ENCODE data around the gene TADA2A.

The TADA2A gene, protein sequence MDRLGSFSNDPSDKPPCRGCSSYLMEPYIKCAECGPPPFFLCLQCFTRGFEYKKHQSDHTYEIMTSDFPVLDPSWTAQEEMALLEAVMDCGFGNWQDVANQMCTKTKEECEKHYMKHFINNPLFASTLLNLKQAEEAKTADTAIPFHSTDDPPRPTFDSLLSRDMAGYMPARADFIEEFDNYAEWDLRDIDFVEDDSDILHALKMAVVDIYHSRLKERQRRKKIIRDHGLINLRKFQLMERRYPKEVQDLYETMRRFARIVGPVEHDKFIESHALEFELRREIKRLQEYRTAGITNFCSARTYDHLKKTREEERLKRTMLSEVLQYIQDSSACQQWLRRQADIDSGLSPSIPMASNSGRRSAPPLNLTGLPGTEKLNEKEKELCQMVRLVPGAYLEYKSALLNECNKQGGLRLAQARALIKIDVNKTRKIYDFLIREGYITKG

DNA sequence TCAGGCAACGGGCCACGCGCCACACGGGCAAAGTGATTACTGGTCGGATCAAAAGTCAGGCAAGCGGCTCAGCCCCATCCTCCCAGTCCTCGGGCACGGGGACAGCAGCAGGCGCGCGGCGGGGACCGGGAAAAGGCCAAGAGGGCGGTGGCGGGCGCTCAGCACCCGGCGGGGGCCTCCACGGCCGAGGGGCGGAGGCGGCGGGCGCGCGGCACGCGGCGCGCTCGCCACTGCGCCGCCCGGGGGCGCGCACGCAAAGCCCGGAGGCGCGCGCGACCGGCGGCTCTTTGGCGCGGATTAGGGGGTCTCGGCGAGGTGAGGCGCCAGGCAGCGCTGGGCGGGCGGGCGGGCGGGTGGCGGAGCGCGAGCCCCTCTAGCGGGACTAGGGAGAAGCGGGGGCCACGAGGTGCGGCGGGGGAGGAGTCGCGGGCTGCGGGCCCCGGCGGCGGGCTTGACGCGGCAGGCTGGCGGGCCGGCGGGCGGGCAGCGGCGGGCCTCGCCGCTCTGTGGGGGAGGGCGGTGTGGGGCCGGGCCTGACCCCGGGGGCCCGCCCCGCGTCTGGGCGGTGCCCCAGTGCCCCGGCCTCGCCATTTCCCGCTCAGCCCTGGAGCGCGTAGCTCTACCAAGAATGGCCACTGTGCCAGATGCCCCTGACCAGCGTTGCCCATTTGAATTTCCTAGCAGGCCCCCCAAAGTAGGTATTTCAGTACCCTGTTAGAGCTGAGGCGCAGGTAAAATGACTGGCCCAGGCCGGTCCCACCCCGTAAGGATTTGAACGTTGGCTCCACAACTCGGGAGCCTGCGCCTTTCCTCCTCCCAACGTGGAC lies at the start of gene TADA2A, which contains the start of gene ACACA:
TADA2A (plus strand) TSS at position 252 of the 827 bp plus-strand sequence. CDS start 4,480 bp downstream, outside the sequence.
ACACA (minus strand) TSS at position 202 of the 827 bp plus-strand sequence. CDS start 537 bp downstream, outside the sequence.
- DNase-seq, result peak; percentile 70

DNA sequence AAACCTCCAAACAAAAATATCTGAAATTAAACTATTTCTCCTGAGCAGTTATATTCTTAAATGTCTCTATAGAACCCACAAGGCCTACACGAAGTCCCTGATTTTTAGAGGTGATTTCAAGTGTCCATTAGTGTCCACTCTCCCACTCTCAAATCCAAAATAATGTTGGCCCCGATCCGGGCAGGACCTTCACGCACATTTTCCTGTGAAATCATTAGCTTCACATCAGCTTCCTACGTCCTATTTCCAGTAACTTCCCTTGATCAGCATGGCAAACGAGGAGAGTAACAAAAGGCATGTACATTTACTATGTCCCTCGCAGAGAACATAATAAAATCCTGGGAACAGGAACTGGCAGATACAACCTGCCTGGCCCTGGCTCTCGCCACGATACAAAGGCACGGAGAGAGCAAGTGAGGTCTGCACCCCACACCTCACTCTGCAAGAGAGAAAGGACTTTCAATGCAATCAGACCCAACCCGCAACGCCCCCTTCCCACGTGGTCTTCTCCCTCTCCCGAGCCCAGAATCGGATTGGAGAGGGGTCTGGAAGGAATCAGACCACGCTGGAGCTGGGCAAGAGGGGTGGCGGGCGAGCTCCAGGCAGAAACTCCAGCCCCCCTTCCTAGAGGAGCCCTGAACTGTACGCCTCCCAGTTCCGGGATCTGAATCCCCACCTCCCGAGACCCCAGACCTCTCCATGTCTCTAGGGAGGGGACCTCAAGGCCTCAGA lies 48.4 kb upstream of the TADA2A start:
- DNase-seq, result peak; percentile 38

DNA sequence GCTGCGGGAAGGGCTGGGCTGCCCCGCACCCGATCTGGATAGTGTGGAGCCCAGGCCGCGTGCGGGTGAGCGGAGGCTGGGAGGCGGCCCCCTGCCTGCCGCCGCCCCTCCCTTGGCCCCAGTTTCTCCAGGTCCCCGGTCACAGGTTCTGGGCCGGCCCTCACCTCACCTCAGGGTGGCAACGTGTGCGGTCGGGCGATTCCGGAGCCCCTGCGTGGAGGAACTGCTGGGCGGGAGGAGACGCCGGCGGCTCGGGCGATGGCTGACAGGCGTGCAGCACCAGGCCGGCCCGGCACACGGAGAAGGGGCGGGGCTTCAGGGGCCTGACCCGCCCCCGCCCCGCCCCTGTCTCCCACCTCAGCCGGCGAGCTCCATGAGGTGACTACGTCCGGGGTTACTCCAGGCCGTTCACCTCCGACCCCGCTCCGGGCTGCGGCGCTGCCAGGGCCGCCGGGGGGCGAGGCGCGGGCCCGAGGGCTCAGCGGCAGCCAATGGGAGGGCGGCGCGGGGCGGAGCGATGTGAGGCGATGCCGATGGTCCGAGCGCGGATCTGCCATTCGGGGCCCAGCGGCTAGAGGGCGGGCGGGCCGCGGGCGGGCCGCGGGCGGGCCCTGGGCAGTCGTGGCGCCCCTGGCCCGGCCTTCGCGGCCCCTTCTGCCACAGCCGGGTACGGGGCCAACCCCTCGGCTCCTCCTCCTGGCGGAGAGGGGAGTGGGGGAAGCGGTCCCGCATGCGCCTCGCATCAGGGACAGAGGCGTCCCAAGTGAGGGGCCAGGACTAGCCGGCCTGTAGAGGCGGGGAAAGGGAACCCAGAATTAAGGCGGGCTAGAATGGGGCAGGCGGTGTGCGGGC lies 47.6 kb upstream of the TADA2A start:
- peak; percentile 85 for DNase-seq

DNA sequence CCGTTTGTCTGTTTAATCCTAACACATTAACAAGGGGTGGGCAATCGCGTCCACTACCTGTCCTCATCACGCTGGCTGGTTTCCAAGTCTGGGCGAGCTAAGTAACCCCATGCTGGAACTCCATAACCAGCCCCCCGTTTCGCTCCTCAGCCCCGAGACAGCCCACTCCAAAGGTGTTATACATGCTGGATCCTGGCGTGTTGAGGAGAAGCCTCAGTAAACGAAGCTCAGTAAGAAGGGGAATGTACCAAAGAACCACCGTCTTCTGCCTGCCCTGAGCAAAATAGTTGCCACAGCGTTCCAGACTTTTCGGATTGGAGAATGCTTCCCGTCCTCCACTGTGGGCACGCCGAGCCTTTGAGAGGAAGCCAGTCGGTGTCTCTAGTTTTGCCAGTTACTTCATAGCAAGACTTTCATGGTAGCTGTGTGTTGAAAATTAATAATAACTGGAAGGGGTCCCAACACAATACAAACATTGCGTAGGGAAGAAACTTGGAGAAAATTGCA lies 47.0 kb upstream of the TADA2A start:
- no peak for DNase-seq

DNA sequence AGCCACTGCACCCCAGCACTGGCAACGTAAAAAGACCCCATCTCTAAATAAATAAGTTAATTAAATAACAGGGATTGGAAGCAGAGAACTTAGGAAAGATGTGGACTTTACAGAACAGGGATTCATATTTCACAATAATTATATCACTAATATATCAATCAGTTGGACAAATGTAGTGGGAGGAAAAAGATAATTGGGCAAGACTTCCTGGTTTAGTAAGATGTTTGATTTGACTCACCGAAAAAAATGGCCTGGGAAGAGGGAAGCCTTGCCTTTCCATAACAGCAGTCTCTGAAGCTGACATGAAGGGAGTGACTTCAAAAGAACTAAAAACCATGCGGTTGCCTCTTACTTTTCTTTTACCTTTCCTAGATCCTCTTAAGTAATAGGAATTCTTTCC lies 46.1 kb upstream of the TADA2A start:
- DNase-seq, result no peak

DNA sequence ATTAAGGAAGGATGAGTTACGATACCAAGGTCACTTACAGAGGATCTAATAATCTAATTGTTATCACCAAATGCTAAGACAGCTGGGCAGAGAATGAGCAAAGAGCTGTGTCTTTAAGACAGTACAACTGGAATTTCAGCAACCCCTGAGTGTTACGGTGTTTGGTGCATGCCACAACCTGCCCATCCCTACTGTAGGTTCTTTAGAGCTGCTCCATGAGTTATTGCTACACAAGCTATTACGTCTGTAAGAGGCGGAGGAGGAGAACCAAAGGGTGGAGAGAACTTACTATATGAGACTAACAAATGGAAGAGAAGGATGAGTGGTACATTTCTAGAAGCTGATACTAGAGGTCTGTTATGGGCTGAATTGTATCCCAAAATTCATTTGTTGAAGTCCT lies 45.1 kb upstream of the TADA2A start:
- no peak for DNase-seq

DNA sequence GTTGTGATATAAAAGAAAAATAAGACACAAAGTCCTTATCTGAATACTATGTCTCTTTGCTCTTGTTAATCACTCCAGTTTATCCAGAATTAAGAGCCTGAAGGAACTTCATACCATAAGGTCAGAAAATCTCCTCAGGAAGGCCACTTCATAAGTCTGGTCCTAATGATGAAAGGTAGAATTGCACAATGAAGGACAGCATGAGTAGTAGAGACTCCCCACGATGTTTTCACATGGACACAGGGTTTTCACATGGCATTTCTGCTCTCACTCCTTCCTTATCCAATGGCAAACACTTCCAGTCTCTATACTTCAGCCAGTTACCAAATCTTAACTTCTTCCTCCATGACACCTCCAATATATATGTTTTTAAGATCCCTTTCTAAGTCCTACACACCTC lies 41.1 kb upstream of the TADA2A start:
- no peak for DNase-seq

DNA sequence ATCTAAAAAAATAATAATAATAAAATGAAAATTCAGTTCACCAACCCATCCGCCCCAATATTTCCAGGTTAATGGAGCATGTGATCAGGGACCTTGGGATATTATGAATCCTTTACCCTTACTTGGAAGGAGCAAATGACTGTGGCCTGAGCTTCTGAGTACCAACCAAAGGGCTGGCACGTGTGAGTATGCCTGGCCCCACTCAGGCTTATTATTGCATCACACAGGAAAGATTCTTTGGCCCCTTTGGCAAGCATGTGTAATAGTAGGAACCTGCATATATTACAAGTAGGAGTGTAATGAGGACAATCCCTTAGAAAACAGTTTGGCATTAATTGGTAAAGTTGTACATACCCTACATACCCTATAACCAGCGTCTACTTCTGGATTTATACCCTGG lies 38.1 kb upstream of the TADA2A start:
- no peak for DNase-seq

DNA sequence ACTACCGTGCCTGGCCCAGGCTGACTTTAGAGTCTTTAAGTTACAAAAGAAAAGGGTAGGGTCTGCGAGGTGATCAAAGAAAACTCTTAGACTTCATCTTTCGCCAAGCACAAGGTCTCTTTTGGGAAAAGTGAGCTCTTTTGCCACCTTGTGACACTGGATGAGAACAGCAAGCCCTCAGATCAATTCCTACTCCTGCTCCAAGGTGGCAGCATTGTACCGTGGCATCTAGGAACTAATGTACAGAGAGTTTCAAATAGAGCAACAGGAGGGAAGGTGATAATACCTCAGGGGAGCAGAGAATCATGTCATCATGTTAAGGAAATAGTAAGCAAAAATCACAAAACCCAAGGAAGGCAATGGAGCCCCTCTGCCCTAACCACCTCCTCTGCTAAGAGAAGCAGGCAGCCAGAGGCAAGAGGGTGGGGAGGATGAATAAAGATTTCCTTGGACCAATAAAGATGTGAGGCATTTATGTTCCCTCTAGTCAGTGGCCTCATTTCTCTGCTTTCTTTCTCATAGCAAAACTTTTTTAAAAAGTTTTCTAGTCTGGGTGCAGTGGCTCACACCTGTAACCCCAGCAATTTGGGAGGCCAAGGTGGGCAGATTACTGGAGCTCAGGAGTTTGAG lies 33.0 kb upstream of the TADA2A start:
- no peak for DNase-seq

DNA sequence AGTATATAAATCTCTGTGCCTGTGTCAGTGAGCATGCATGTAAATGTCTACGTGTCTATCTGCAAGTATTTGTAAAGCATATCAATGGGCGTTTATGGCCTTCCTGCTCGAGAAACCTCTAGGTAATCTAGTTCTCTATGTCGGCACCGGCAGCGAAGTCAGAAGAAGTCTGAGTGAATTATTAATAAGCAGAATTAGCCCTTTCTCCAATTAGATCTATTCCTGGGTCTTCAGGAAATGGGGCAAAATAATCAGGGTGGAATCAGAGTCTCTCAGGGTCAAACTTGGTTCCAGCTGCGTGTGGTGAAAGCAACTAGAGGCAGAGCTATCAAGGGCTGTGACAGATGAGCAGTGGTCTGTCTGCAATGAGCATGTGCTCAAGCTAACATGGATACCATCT lies 31.0 kb upstream of the TADA2A start, which contains the start of gene C17orf78:
C17orf78 (plus strand) TSS at position 280 of the 400 bp plus-strand sequence; CDS start at position 388, 108 bp downstream.
- no peak for DNase-seq

DNA sequence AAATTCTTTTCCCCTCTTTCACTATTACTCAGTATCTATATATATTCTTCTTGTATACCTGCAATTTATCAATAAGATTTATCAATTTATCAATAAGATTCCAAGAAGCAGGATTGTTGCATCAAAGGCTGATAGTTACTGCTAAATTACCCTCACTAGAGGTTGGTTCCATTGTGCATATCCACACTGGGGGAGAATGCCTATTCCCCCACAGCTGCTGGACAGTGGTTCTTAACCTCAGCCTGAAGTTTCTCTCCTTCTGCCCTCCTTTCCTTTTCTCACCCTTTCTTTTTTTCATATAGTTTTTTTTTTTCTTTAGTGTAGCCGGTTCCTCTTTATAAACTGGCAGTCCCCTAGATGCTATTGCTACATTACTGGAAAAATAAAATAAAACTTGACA lies 24.6 kb upstream of the TADA2A start:
- no peak for DNase-seq

DNA sequence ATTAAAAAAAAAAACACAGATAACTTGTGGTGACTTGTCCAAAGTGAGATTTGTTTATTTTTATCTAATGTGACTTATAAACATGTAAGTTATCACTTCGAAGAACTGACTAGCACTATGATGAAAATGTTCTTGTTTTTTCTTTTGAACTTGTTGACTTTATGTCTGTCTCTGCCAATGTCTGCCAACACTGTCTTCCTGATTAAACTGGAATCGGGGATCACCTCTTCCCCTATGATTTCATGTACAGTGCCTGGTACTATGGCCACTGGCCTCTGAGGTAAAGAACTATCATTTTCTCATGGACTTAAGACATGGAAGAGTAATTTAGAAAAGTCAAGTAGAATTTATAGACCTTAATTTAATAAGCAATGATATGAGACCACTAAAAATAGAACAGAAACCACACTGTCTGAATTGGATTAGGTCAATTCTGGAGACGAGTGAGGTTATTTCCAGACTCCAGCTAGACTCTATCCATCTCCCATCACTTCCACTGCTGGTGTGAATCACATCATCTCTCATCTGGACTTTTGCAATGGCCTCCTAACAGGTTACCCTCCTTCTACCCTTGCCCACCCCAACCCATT lies 22.0 kb upstream of the TADA2A start:
- no peak for DNase-seq

DNA sequence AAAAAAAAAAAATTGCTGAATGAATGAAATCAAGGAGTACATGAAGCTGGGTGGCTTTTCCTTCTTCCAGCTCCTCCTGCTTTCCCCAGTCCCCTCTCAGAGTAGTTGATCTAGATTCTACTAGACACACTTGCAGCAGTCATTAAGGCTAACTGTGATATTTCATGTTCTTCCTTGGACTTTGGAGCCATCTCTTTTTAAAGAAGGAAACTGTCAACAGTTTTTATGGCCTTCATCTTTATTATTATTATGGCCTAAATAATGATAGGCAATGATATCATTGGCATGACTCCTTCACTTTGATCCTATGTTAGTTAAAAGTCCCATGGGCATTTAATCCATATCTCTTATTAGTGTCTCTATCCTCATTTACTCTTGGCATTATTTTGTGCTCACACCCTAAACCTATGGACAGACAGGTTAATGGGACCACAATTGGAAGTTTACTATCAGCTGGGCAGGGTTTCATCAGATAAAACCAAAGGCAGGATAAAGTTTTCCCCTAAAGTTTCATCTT lies 21.2 kb upstream of the TADA2A start:
- no peak for DNase-seq

DNA sequence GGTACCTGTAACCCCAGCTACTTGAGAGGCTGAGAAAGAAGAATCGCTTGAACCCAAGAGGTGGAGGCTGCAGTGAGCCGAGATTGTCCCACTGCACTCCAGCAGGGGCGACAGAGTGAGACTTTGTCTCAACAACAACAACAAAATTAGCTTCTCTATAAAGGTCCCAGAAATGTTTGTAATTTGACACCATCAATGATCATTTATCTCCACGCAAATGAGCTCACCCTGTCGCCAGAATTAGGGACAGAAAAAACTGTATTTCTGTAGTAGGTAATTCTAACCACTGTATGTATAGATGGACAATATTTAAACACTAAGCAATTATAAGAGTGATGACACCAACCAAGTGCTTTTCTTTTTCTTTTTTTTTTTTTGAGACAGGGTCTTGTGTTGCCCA lies 20.2 kb upstream of the TADA2A start:
- no peak for DNase-seq

DNA sequence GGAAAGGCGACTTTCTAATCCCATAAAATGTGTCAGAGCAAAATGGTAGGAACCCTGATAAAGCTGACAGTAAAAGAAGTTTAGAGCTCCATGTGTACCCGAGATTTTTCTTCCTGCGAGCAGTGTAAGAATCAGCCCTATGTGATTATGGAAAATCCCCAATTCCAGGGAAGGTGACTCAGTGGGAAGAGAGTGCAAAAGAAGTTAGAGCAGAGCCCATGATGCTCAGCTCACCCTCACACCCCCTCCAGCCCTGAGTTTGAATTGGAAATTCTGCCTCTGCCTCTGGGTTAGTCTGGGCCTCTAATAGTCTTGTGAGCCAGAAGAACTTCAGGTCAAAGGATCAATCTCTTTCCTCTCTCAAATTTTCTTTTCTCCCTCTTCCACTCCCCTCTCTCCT lies 18.4 kb upstream of the TADA2A start:
- DNase-seq, result no peak

DNA sequence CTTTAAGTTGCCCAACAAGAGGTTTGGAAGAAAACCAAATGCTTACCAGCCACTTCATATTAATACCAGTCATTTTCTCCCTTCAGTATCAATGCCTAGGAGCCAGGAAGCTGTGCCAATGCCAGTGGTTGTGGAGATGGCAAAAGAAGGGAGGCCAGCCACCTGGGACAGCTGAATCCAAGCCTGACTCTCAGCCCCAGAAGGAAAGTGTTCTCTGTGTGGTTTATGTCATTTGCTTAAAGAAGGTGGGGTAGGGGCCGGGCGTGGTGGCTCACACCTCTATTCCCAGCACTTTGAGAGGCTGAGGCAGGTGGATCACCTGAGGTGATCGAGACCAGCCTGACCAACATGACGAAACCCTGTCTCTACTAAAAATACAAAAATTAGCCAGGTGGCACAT lies 17.5 kb upstream of the TADA2A start:
- no peak for DNase-seq

DNA sequence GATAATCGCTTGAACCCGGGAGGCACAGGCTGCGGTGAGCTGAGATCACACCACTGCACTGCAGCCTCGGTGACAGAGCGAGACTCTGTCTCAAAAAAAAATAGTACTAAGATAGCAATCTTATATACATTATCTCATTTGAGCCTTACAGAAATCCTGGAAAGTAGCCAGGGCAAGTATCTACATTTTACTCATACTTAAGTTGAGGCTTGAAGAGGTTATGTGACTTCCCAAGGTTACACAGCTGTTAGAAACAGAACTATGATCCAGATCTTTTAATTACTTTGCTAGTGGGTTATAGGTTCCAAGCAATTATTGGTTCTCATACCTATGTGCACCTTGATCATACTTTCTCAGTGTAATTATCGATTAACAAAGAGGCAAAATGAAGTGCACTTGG lies 15.5 kb upstream of the TADA2A start:
- DNase-seq, result no peak

DNA sequence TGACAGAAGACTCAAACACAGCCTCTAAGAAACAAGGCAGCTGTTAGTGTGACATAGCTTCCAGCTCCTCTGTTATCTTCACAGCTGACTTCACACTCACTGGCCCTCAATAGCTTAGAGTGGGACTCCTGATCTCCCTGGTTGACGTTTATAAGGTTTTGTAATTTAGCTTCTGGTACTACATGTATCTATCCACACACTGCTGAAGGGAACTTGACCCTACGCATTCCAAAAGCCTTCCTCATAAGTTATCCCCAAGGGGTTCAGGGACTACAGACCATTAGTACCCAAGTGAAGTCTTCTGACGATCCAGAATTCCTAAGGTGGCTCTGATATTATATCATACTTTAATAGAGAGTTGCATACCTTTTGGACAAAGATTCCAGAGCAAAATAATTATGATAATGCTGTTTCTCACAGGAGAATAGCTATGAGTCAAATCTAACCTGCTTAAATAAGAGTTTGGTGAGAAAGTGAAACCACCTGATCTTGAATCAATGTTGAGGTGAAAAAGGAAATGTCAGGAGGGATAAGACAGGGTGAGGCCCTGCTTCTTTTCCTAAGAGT lies 14.6 kb upstream of the TADA2A start:
- no peak for DNase-seq

DNA sequence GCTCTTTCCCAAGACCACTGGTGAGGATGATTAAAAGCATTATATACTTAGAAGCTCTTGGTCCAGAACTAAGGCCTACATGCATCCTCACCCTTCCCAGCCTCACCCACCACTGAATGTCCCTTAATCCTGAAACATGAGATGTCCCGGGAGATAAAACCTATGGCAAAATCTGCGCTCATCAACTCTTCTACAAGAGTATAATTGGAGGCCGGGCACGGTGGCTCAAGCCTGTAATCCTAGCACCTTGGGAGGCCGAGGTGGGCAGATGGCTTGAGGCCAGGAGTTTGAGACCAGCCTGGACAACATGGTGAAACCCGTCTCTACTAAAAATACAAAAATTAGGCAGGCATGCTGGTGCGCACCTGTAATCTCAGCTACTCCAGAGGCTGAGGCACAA lies 13.3 kb upstream of the TADA2A start:
- DNase-seq, result no peak

DNA sequence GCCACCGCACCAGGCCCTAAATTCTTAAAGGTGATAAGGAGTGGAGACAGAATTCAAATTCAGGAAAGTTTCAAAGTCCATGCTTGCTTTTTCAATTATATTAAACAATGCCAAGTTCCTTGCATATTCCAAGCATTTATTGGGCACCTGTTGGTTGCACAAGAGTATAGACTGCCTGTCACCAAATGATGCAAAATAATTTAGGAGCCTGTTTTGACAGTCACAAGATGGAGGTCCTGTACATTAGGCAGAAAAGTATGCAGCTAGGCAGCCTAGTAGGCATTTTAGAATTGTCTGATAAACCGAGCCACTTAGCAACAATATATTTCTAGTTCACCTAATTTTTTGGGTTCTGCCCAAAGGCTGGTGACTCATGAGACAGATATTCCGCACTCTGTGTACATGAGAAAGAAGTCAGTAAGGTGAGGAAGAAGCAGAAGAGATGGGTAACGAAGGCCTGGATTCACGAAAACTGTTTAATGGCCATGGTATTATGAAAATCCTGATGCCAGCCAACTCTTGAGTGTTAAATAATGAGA lies 7.4 kb upstream of the TADA2A start:
- no peak for DNase-seq

Data from 8988T (cell line).